H1 (cell line): ENCODE results near the gene NCOA1. TPM values are rescaled to one million over a fixed set of nuclear protein-coding genes. Genes with fewer than 3 reads are reported as not detected.

Experiments
- CTCF ChIA-PET: fragments of 300-600 bp; sonication (Branson Sonifier 250); formaldehyde crosslinking; loops from one replicate; lab custom pipeline; 2021; ENCODE audit not compliant: partially characterized antibody; lab: Charles Lee
- POLR2A ChIA-PET: fragments of 300-600 bp; sonication (Branson Sonifier 250); formaldehyde crosslinking; loops from one replicate; lab custom pipeline; 2021; ENCODE audit warnings: inconsistent platforms; ENCODE audit not compliant: partially characterized antibody; lab: Charles Lee
- DNase-seq, 2 experiments: peaks; one replicate each; pipeline versions ENCODE4 v3.0.0 to v3.0.0-alpha.2; 2010 to 2022; ENCODE audit warnings: low spot score in 2 of 2, low read depth in 1 of 2, mixed read lengths in 1 of 2
- FAIRE-seq: peaks from 2 replicates; lab custom pipeline; 2011; peaks lifted over from hg19 to GRCh38; lab: Jason Lieb, UNC
- H2AFZ ChIP-seq: 2 replicates; pipeline ENCODE4 v1.8.1; 2012; ENCODE audit warnings: low read length, inconsistent platforms
- H2AK5ac ChIP-seq: 2 replicates; pipeline ENCODE4 v1.6.1; 2013; ENCODE audit warnings: low read depth, low read length
- H2BK120ac ChIP-seq: replicated peaks from 2 replicates; pipeline ENCODE3; 2013; ENCODE audit warnings: low read depth, low read length, inconsistent platforms
- H2BK12ac ChIP-seq: 2 replicates; pipeline ENCODE4 v1.6.1; 2013; ENCODE audit warnings: low read depth, low read length
- H2BK15ac ChIP-seq: 2 replicates; pipeline ENCODE4 v1.6.1; 2013; ENCODE audit warnings: low read length
- H2BK20ac ChIP-seq: 2 replicates; pipeline ENCODE4 v1.6.1; 2013; ENCODE audit warnings: low read length
- H2BK5ac ChIP-seq: 2 replicates; pipeline ENCODE4 v1.6.1; 2013; ENCODE audit warnings: low read depth, low read length
- H3K14ac ChIP-seq: 2 replicates; pipeline ENCODE4 v1.6.1; 2013; ENCODE audit warnings: inconsistent platforms; ENCODE audit not compliant: insufficient read length
- H3K18ac ChIP-seq: 2 replicates; pipeline ENCODE4 v1.6.1; 2013; ENCODE audit warnings: low read length; ENCODE audit errors: extremely low read depth
- H3K23ac ChIP-seq: 2 replicates; pipeline ENCODE4 v1.6.1; 2013; ENCODE audit warnings: inconsistent platforms; ENCODE audit not compliant: insufficient read length
- H3K23me2 ChIP-seq: 2 replicates; pipeline ENCODE4 v1.6.1; 2013; ENCODE audit warnings: low read depth, low read length
- H3K27ac ChIP-seq: 2 replicates; pipeline ENCODE4 v1.6.1; 2011; ENCODE audit warnings: low read depth, low read length, inconsistent platforms
- H3K27me3 ChIP-seq, 4 experiments: replicated peaks in 1 of 4; 1 replicate in 1 of 4; 2 replicates in 3 of 4; pipeline versions ENCODE4 v1.6.1 to v1.8.1; 2011 to 2013; ENCODE audit warnings: low read length in 3 of 4, mild to moderate bottlenecking in 3 of 4, inconsistent platforms in 2 of 4, mixed read lengths in 2 of 4, moderate library complexity in 1 of 4; ENCODE audit not compliant: control insufficient read depth in 3 of 4, insufficient read depth in 3 of 4; ENCODE audit errors: extremely low read depth in 1 of 4
- H3K36me3 ChIP-seq, 4 experiments: 2 replicates each; pipeline versions ENCODE4 v1.6.1 to v1.8.1; 2011 to 2013; ENCODE audit warnings: mild to moderate bottlenecking in 4 of 4, low read length in 3 of 4, moderate library complexity in 2 of 4, control low read depth in 1 of 4, inconsistent platforms in 1 of 4; ENCODE audit not compliant: insufficient read depth in 4 of 4, control insufficient read depth in 2 of 4
- H3K4ac ChIP-seq: replicated peaks from 2 replicates; pipeline ENCODE3; 2013; ENCODE audit warnings: low read length, low read depth, mixed read lengths, inconsistent platforms; ENCODE audit not compliant: insufficient read length
- H3K4me1 ChIP-seq, 4 experiments: replicated peaks in 1 of 4; 1 replicate in 1 of 4; 2 replicates in 3 of 4; pipeline versions ENCODE4 v1.6.1 to v1.8.1; 2011 to 2013; ENCODE audit warnings: low read length in 3 of 4, inconsistent platforms in 2 of 4, mixed read lengths in 1 of 4; ENCODE audit not compliant: insufficient read depth in 4 of 4, control insufficient read depth in 3 of 4
- H3K4me2 ChIP-seq, 2 experiments: 2 replicates each; pipeline versions ENCODE4 v1.6.1 to v1.8.1; 2011 to 2013; ENCODE audit warnings: low read depth in 2 of 2, low read length in 2 of 2, control low read depth in 1 of 2, inconsistent platforms in 1 of 2, mild to moderate bottlenecking in 1 of 2; ENCODE audit not compliant: insufficient read depth in 1 of 2
- H3K4me3 ChIP-seq, 4 experiments: fragments of 200-600, 300-600 bp in 1 of 4; sonication (generic), shearing (Covaris generic), sonication (Bioruptor Twin) in 1 of 4; 2 replicates each; pipeline versions ENCODE4 v1.5.1 to v1.8.1; 2011 to 2016; ENCODE audit warnings: low read length in 4 of 4, low read depth in 3 of 4, control low read depth in 2 of 4, inconsistent platforms in 2 of 4, mild to moderate bottlenecking in 2 of 4, mixed read lengths in 1 of 4, moderate library complexity in 1 of 4; ENCODE audit not compliant: insufficient read depth in 2 of 4; ENCODE audit errors: extremely low read depth in 1 of 4
- H3K56ac ChIP-seq: replicated peaks from 2 replicates; pipeline ENCODE3; 2013; ENCODE audit warnings: low read depth, mild to moderate bottlenecking, mixed read lengths, low read length, inconsistent platforms; ENCODE audit not compliant: insufficient read length
- H3K79me1 ChIP-seq: 2 replicates; pipeline ENCODE4 v1.6.1; 2013; ENCODE audit warnings: low read depth, low read length, control low read depth
- H3K79me2 ChIP-seq, 2 experiments: 2 replicates each; pipeline versions ENCODE4 v1.6.1 to v1.8.1; 2012 to 2013; ENCODE audit warnings: low read length in 2 of 2, mild to moderate bottlenecking in 2 of 2, inconsistent platforms in 1 of 2; ENCODE audit not compliant: insufficient read depth in 2 of 2, control insufficient read depth in 1 of 2
- H3K9ac ChIP-seq, 4 experiments: replicated peaks in 1 of 4; 1 replicate in 1 of 4; 2 replicates in 3 of 4; pipeline versions ENCODE4 v1.6.1 to v1.8.1; 2011 to 2013; ENCODE audit warnings: low read depth in 3 of 4, low read length in 3 of 4, control low read depth in 2 of 4, mild to moderate bottlenecking in 2 of 4, moderate library complexity in 2 of 4, inconsistent platforms in 1 of 4; ENCODE audit errors: extremely low read depth in 1 of 4
- H3K9me3 ChIP-seq, 2 experiments: 2 replicates each; pipeline versions ENCODE4 v1.6.1 to v1.8.1; 2012 to 2013; ENCODE audit warnings: mild to moderate bottlenecking in 2 of 2, moderate library complexity in 2 of 2, control low read depth in 1 of 2, inconsistent platforms in 1 of 2, low read depth in 1 of 2, low read length in 1 of 2, mixed read lengths in 1 of 2; ENCODE audit not compliant: insufficient read depth in 2 of 2
- H4K20me1 ChIP-seq, 2 experiments: replicated peaks in 1 of 2; 2 replicates each; pipeline versions ENCODE3 to v1.8.1; 2011 to 2013; ENCODE audit warnings: inconsistent platforms in 2 of 2, low read length in 2 of 2, mild to moderate bottlenecking in 1 of 2; ENCODE audit not compliant: insufficient read depth in 2 of 2, control insufficient read depth in 1 of 2
- H4K5ac ChIP-seq: 2 replicates; pipeline ENCODE4 v1.6.1; 2013; ENCODE audit warnings: low read length, low read depth, mixed read lengths, inconsistent platforms; ENCODE audit not compliant: insufficient read length
- H4K8ac ChIP-seq: 2 replicates; pipeline ENCODE4 v1.8.0; 2013; ENCODE audit warnings: mild to moderate bottlenecking, moderate library complexity, low read length, inconsistent platforms; ENCODE audit not compliant: insufficient read depth; ENCODE audit errors: extremely low read depth
- H4K91ac ChIP-seq: replicated peaks from 2 replicates; pipeline ENCODE3; 2013; ENCODE audit warnings: low read length, mixed read lengths, inconsistent platforms; ENCODE audit not compliant: insufficient read length
- CREB1 ChIP-seq: IDR thresholded peaks from 2 replicates; pipeline ENCODE4 v1.6.1; 2012; ENCODE audit warnings: inconsistent platforms
- MAFK ChIP-seq: IDR thresholded peaks from 2 replicates; pipeline ENCODE4 v1.6.1; 2012; ENCODE audit warnings: low read depth, mild to moderate bottlenecking, improper control_type of control experiment, low read length
- NRF1 ChIP-seq: IDR thresholded peaks from 2 replicates; pipeline ENCODE4 v1.6.1; 2011; ENCODE audit warnings: mild to moderate bottlenecking, low read depth, low read length, improper control_type of control experiment
- POLR2AphosphoS5 ChIP-seq: IDR thresholded peaks from 2 replicates; pipeline ENCODE4 v1.6.1; 2011; ENCODE audit warnings: low read depth, low read length
- RBBP5 ChIP-seq: IDR thresholded peaks from 2 replicates; pipeline ENCODE4 v1.7.1; 2012; ENCODE audit warnings: low read depth, mild to moderate bottlenecking, inconsistent platforms, low read length, moderate library complexity, borderline replicate concordance
- RXRA ChIP-seq: IDR thresholded peaks from 2 replicates; pipeline ENCODE4 v1.6.1; 2011; ENCODE audit warnings: low read depth, mild to moderate bottlenecking, low read length, moderate library complexity; ENCODE audit not compliant: insufficient read depth
- SIRT6 ChIP-seq: IDR thresholded peaks from one replicate; pipeline ENCODE4 v1.7.1; 2012; ENCODE audit warnings: low read length, inconsistent platforms
- SP1 ChIP-seq: IDR thresholded peaks from 2 replicates; pipeline ENCODE4 v1.6.1; 2011; ENCODE audit warnings: low read depth, low read length
- TAF1 ChIP-seq: IDR thresholded peaks from 2 replicates; pipeline ENCODE4 v1.6.1; 2011; ENCODE audit warnings: mild to moderate bottlenecking, low read depth, low read length
- WGBS, 2 experiments: shearing (Covaris generic) in 1 of 2; methylation state at CpG; one replicate each; pipeline versions ENCODE4 v1.1.6 to v1.1.7; 2013 to 2015; ENCODE audit warnings: low lambda C conversion rate in 2 of 2, mixed read lengths in 2 of 2, inconsistent platforms in 1 of 2, low coverage in 1 of 2, missing lambda C conversion rate in 1 of 2; ENCODE audit not compliant: insufficient replicate concordance in 2 of 2, insufficient coverage in 1 of 2, insufficient read length in 1 of 2; ENCODE audit errors: extremely low coverage in 1 of 2, missing lambda C conversion rate in 1 of 2; 5-methylcytosine and 5-hydroxymethylcytosine counted together
- polyA plus RNA-seq, 7 experiments: library from polyadenylated mRNA; depleted of rRNA in 3 of 7; stranded (reverse) in 5 of 7; unstranded in 2 of 7; fragments of >200 nt in 5 of 7; fragments of 200-250 nt in 2 of 7; gene quantifications; 1 replicate in 5 of 7; 2 replicates in 1 of 7; 4 replicates in 1 of 7; pipeline versions ENCODE4 v1.2.1 to v1.2.3, GENCODE V29; 2011 to 2013; ENCODE audit warnings: missing spikeins in 2 of 7, mixed read lengths in 2 of 7
- total RNA-seq: library from RNA; stranded (reverse); fragmentation: NEBNext Ultra II Directional; extraction: Animal tissue kit (Norgen Biotek cat#: 25700); gene quantifications from 2 replicates; pipeline ENCODE4 v1.2.1, GENCODE V29; 2021
- TF ChIP-seq, protein P1 (sequence below): IDR thresholded peaks from 2 replicates; pipeline ENCODE4 v1.6.1; 2012; ENCODE audit warnings: low read length, inconsistent platforms
- TF ChIP-seq, protein P2 (sequence below), 3 experiments: IDR thresholded peaks; 1 replicate in 2 of 3; 2 replicates in 1 of 3; pipeline versions ENCODE4 v1.5.1 to v1.6.1; 2011; ENCODE audit warnings: low read length in 3 of 3, mild to moderate bottlenecking in 3 of 3, inconsistent platforms in 2 of 3, low read depth in 1 of 3, moderate library complexity in 1 of 3; ENCODE audit not compliant: insufficient read depth in 1 of 3; ENCODE audit errors: control extremely low read depth in 1 of 3

NCOA1 gene
- total and polyA plus RNA-seq, 2 of the 8 experiments (the other 6 are each of a cell fraction or from before 2014, with no cell fraction given) = 12.8 to 17.9 TPM

DNA sequence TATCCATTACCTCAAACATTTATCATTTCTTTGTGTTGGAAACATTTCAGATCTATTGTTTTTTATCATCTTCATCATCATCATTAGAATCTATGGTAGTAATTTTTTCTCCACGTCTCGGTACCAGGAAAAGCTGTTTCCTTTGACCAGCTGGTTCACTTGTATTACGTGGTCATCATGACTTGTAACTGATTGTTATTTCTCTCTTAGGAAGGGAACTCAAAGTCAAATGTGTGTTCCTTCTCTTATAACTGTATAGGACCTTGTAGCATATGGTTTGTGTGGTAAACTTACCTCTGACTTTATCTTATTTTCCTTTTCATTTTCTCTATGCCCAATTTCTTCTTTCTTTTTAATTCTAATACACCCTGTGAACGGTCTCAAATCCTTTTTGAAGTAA is 16.5 kb downstream of the NCOA1 start:
- Histone ChIP-seq H2AK5ac (no peak overlapping the region), H3K23me2 (no peaks in the 10 kb centered on the region), H2BK20ac (no peak overlapping the region), H3K14ac (no peak overlapping the region), H4K5ac (no peak overlapping the region), H3K4me3 (no peak overlapping the region), H2BK5ac (no peak overlapping the region), H2BK12ac (no peak overlapping the region), H3K4me1 (no peaks in the 10 kb centered on the region), H3K56ac (no peak overlapping the region), H4K8ac (no peak overlapping the region), H4K91ac (no peak overlapping the region), H2BK120ac (no peak overlapping the region), H2BK15ac (no peak overlapping the region), H3K23ac (no peak overlapping the region), H3K4ac (no peak overlapping the region), H3K4me2 (no peak overlapping the region), H3K18ac (no peak overlapping the region), H3K36me3 (no peaks in the 10 kb centered on the region), H3K27ac (no peak overlapping the region), H3K79me2 (peaks cover 0 to 28% of the 10 kb centered on the region in 2 experiments; a peak in 2 of 4 replicates), H3K27me3 (no peaks in the 10 kb centered on the region), H3K79me1 (no peaks in the 10 kb centered on the region; the same call in 1 of the 2 replicates), H3K9me3 (no peaks in the 10 kb centered on the region), H4K20me1 (no peaks in the 10 kb centered on the region), H3K9ac (no peak overlapping the region), H2AFZ (no peak overlapping the region)
- ChIA-PET POLR2A (no interaction called here), CTCF (interaction anchor here (0.9 to 1.9 kb wide), 4 partner anchors 8 to 106 kb away, joined by 3 to 8 read pairs (median 6); no protein-coding TSS in a partner anchor)
- FAIRE-seq (no peak), DNase-seq (no peak)
- WGBS, 2 experiments = 90% methylated on average over 4 of the region's 4 CpGs; no CpG with 5 or more reads in 1 of the 2 experiments
- TF ChIP-seq SIRT6 (no peak), RBBP5 (no peak), TAF1 (no peak), RXRA (no peak), MAFK (no peak), CREB1 (no peak), SP1 (no peak), NRF1 (no peak), POLR2AphosphoS5 (no peak)
- TF ChIP-seq, protein P1, sequence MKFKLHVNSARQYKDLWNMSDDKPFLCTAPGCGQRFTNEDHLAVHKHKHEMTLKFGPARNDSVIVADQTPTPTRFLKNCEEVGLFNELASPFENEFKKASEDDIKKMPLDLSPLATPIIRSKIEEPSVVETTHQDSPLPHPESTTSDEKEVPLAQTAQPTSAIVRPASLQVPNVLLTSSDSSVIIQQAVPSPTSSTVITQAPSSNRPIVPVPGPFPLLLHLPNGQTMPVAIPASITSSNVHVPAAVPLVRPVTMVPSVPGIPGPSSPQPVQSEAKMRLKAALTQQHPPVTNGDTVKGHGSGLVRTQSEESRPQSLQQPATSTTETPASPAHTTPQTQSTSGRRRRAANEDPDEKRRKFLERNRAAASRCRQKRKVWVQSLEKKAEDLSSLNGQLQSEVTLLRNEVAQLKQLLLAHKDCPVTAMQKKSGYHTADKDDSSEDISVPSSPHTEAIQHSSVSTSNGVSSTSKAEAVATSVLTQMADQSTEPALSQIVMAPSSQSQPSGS = no peak
- TF ChIP-seq, protein P2, sequence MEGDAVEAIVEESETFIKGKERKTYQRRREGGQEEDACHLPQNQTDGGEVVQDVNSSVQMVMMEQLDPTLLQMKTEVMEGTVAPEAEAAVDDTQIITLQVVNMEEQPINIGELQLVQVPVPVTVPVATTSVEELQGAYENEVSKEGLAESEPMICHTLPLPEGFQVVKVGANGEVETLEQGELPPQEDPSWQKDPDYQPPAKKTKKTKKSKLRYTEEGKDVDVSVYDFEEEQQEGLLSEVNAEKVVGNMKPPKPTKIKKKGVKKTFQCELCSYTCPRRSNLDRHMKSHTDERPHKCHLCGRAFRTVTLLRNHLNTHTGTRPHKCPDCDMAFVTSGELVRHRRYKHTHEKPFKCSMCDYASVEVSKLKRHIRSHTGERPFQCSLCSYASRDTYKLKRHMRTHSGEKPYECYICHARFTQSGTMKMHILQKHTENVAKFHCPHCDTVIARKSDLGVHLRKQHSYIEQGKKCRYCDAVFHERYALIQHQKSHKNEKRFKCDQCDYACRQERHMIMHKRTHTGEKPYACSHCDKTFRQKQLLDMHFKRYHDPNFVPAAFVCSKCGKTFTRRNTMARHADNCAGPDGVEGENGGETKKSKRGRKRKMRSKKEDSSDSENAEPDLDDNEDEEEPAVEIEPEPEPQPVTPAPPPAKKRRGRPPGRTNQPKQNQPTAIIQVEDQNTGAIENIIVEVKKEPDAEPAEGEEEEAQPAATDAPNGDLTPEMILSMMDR (IDR thresholded peaks at IDR 0.05; ENCODE audit: control extremely low read depth in 1 of 3, insufficient read depth in 1 of 3, low read depth in 1 of 3, low read length in 3 of 3) = no peak
